GM23338 (cell line): ENCODE results near the gene TEDC2.

ENCODE experiments used
- CREB1 ChIP-seq: fragments of 250-450 bp; sonication (Bioruptor Pico); IDR thresholded peaks from 2 replicates; pipeline ENCODE4 v1.5.0; 2020; ENCODE audit warnings: low read depth, mild to moderate bottlenecking, moderate library complexity
- CTCF ChIP-seq, 2 experiments: fragments of 200-600 bp in 1 of 2; sonication (generic) in 1 of 2; conservative IDR thresholded peaks; 2 replicates each; pipeline versions ENCODE4 v1.5.1 to v1.6.1; 2016 to 2017; ENCODE audit warnings: antibody characterized with exemption in 2 of 2, low read depth in 2 of 2, mild to moderate bottlenecking in 2 of 2, moderate library complexity in 1 of 2
- ETS1 ChIP-seq: IDR thresholded peaks from 2 replicates; pipeline ENCODE4 v1.6.1; 2016; ENCODE audit warnings: antibody characterized with exemption
- EZH2 ChIP-seq: fragments of 200-600 bp; sonication (generic); IDR thresholded peaks from one replicate; pipeline ENCODE4 v1.8.0; 2017; ENCODE audit warnings: antibody characterized with exemption, mild to moderate bottlenecking, low read depth; ENCODE audit not compliant: unreplicated experiment
- EZH2phosphoT487 ChIP-seq: fragments of 200-600 bp; sonication (generic); IDR thresholded peaks from one replicate; pipeline ENCODE4 v1.8.1; 2018; ENCODE audit warnings: antibody characterized with exemption; ENCODE audit not compliant: unreplicated experiment
- JUNB ChIP-seq: IDR thresholded peaks from one replicate; pipeline ENCODE4 v1.6.1; 2016; ENCODE audit warnings: antibody characterized with exemption; ENCODE audit not compliant: unreplicated experiment
- POLR2AphosphoS5 ChIP-seq: IDR thresholded peaks from 2 replicates; pipeline ENCODE4 v1.6.1; 2016; ENCODE audit warnings: antibody characterized with exemption, low read depth
- REST ChIP-seq: IDR thresholded peaks from one replicate; pipeline ENCODE4 v1.6.1; 2018; ENCODE audit warnings: antibody characterized with exemption; ENCODE audit not compliant: unreplicated experiment
- STAT1 ChIP-seq: IDR thresholded peaks from one replicate; pipeline ENCODE4 v1.6.1; 2016; ENCODE audit warnings: antibody characterized with exemption; ENCODE audit not compliant: unreplicated experiment
- ZNF114 ChIP-seq: fragments of 250-450 bp; sonication (Bioruptor Pico); IDR thresholded peaks from 2 replicates; pipeline ENCODE4 v1.5.0; 2020; ENCODE audit warnings: mild to moderate bottlenecking, moderate library complexity

- no peak for TF ChIP-seq CTCF (conservative IDR thresholded peaks at IDR 0.05; ENCODE audit: low read depth in 2 of 2)
- TF ChIP-seq POLR2AphosphoS5, result no peak
- no peak for TF ChIP-seq EZH2phosphoT487
- TF ChIP-seq EZH2, result no peak
- no peak for TF ChIP-seq ZNF114
- no peak for TF ChIP-seq STAT1
- no peak for TF ChIP-seq JUNB
- no peak for TF ChIP-seq CREB1 (CRISPR knock-in tag)
- no peak for TF ChIP-seq REST
- no peak for TF ChIP-seq ETS1
Observed at GRCh38 chr16:2460391-2460713, 443 bp downstream of the TEDC2 start.
